Measurements from ENCODE around the gene C5AR1.
"Not testable (repeated sequence)": the region's sequence is repeated elsewhere in the genome, so short reads cannot be mapped to it uniquely, and the experiment has no call there.

Gene C5AR1

GRCh38 chr19:47336765-47337718 is 27.4 kb downstream of the C5AR1 start:
- not testable (repeated sequence) for DNase-seq

- DNase-seq, result no peak
Observed at GRCh38 chr19:47339196-47339880, 29.7 kb downstream of the C5AR1 start.

GRCh38 chr19:47340477-47341208 is 31.0 kb downstream of the C5AR1 start:
- no peak for DNase-seq

GRCh38 chr19:47341734-47342133 is 32.1 kb downstream of the C5AR1 start:
- no peak for DNase-seq

- no peak for DNase-seq
Observed at GRCh38 chr19:47343194-47343802, 33.6 kb downstream of the C5AR1 start.

GRCh38 chr19:47344425-47344824 is 34.8 kb downstream of the C5AR1 start:
- no peak for DNase-seq

GRCh38 chr19:47346024-47346423 is 36.4 kb downstream of the C5AR1 start:
- DNase-seq, result not testable (repeated sequence)

GRCh38 chr19:47348819-47349795 is 39.4 kb downstream of the C5AR1 start, which contains the start of gene DHX34:
DHX34 (plus strand) TSS chr19:47349315; CDS start chr19:47353031, 3,716 bp downstream.
- DNase-seq, result peak; percentile 96

GRCh38 chr19:47350630-47351029 is 41.0 kb downstream of the C5AR1 start:
- DNase-seq, result no peak

- DNase-seq, result no peak
Observed at GRCh38 chr19:47351548-47351947, 41.9 kb downstream of the C5AR1 start.

GRCh38 chr19:47352095-47352494 is 42.4 kb downstream of the C5AR1 start:
- no peak for DNase-seq

GRCh38 chr19:47353307-47353712 is 43.6 kb downstream of the C5AR1 start:
- DNase-seq, result peak; percentile 30

GRCh38 chr19:47356900-47357299 is 47.2 kb downstream of the C5AR1 start:
- DNase-seq, result no peak

GRCh38 chr19:47357788-47358680 is 48.4 kb downstream of the C5AR1 start:
- DNase-seq, result no peak

- no peak for DNase-seq
Observed at GRCh38 chr19:47358936-47359335, 49.3 kb downstream of the C5AR1 start.

GRCh38 chr19:47362321-47362720 is 52.7 kb downstream of the C5AR1 start:
- DNase-seq, result no peak

- no peak for DNase-seq
Observed at GRCh38 chr19:47363758-47364531, 54.3 kb downstream of the C5AR1 start.

GRCh38 chr19:47365455-47365854 is 55.8 kb downstream of the C5AR1 start:
- DNase-seq, result not testable (repeated sequence)

- DNase-seq, result no peak
Observed at GRCh38 chr19:47370045-47370611, 60.5 kb downstream of the C5AR1 start.

All from DMS79 (cell line).